ENCODE results near the gene CENPU. TPM values are rescaled to one million over a fixed set of nuclear protein-coding genes. Genes with fewer than 3 reads are reported as not detected.

Gene CENPU
- total and polyA plus RNA-seq, 3 experiments from 2014 or later: 3.5 to 56.9 (median 54.5) TPM

GRCh38 chr4:184762100-184762499 is 28.2 kb upstream of the CENPU start:
- Histone ChIP-seq H3K36me3 (ENCODE audit: insufficient read depth, low read length) (peaks cover 7% of the 10 kb centered on the region), H3K27me3 (ENCODE audit: insufficient read depth, low read length, poor library complexity, severe bottlenecking) (no peaks in the 10 kb centered on the region), H3K4me3 (ENCODE audit: low read length) (no peak overlapping the region), H3K4me1 (ENCODE audit: insufficient read depth, low read length) (peaks cover 10% of the 10 kb centered on the region), H3K9me3 (ENCODE audit: low read length) (no peaks in the 10 kb centered on the region), H3K27ac (ENCODE audit: low read depth, low read length) (no peak overlapping the region)
- Mint-ChIP-seq H3K27me3 (no peaks in the 10 kb centered on the region), H3K27ac (peak overlapping the region; percentile 41 to 94 (median 87)), H3K4me1 (peaks cover 9 to 13% (median 13%) of the 10 kb centered on the region in 3 donors), H3K4me3 (peak overlapping the region in 6 of 7 donors; percentile 63 to 80 (median 78)), H3K36me3 (peaks cover 13 to 51% (median 21%) of the 10 kb centered on the region in 3 donors), H3K9me3 (no peaks in the 10 kb centered on the region)
- CTCF ChIA-PET: no interaction called here
- DNase-seq: peak in 3 of 5 donors; percentile 7 to 68 (median 63)
- POLR2A ChIA-PET: interaction anchor here (0.6 to 1.8 kb wide), 2 partner anchors 287 to 345 kb away, joined by 4 to 5 read pairs; partner anchors contain the start of gene IRF2

GRCh38 chr4:184760681-184761080 is 26.8 kb upstream of the CENPU start:
- Mint-ChIP-seq H3K4me1 (peaks cover 9 to 13% (median 13%) of the 10 kb centered on the region in 3 donors), H3K27me3 (no peaks in the 10 kb centered on the region), H3K36me3 (peaks cover 13 to 51% (median 16%) of the 10 kb centered on the region in 3 donors), H3K4me3 (peak overlapping the region in 1 of 7 donors; percentile 45), H3K27ac (peak overlapping the region in 1 of 8 donors; percentile 50), H3K9me3 (no peaks in the 10 kb centered on the region)
- ChIA-PET CTCF (no interaction called here), POLR2A (no interaction called here)
- Histone ChIP-seq H3K27ac (ENCODE audit: low read depth, low read length) (no peak overlapping the region), H3K36me3 (ENCODE audit: insufficient read depth, low read length) (peaks cover 6% of the 10 kb centered on the region), H3K4me3 (ENCODE audit: low read length) (no peak overlapping the region), H3K9me3 (ENCODE audit: low read length) (no peaks in the 10 kb centered on the region), H3K4me1 (ENCODE audit: insufficient read depth, low read length) (peaks cover 10% of the 10 kb centered on the region), H3K27me3 (ENCODE audit: insufficient read depth, low read length, poor library complexity, severe bottlenecking) (no peaks in the 10 kb centered on the region)
- DNase-seq: no peak

DNA sequence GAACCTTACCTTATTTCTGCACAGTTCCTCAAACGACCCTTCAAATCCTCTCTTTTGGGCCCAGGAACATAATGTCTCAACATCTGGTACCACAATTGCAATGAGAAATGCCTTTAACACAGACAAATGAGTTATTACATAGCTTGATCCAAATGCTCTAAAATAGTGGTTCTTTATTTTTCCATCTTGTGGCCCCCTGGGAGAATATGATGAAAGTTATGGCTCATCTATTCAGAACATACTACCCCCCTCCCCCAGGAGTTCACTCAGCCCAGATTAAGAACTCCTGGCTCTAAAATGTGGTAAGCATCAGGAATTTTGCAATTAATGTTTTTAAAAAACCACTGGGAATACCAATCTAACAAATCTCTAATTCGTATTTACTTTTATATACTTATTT is 23.9 kb upstream of the CENPU start:
- Mint-ChIP-seq H3K4me1 (peaks cover 9 to 13% (median 13%) of the 10 kb centered on the region in 3 donors), H3K27ac (no peak overlapping the region), H3K27me3 (no peaks in the 10 kb centered on the region), H3K9me3 (no peaks in the 10 kb centered on the region), H3K36me3 (peaks cover 13 to 49% (median 18%) of the 10 kb centered on the region in 3 donors), H3K4me3 (no peak overlapping the region)
- ChIA-PET POLR2A (no interaction called here), CTCF (no interaction called here)
- Histone ChIP-seq H3K4me1 (ENCODE audit: insufficient read depth, low read length) (peaks cover 8% of the 10 kb centered on the region), H3K27me3 (ENCODE audit: insufficient read depth, low read length, poor library complexity, severe bottlenecking) (no peaks in the 10 kb centered on the region), H3K27ac (ENCODE audit: low read depth, low read length) (no peak overlapping the region), H3K4me3 (ENCODE audit: low read length) (no peak overlapping the region), H3K36me3 (ENCODE audit: insufficient read depth, low read length) (peaks cover 6% of the 10 kb centered on the region), H3K9me3 (ENCODE audit: low read length) (no peaks in the 10 kb centered on the region)
- no peak for DNase-seq

GRCh38 chr4:184756399-184756798 is 22.5 kb upstream of the CENPU start:
- no peaks in the 10 kb centered on the region for H3K27me3 ChIP-seq (ENCODE audit: insufficient read depth, low read length, poor library complexity, severe bottlenecking)
- no peak for DNase-seq
- peaks cover 6% of the 10 kb centered on the region for H3K36me3 ChIP-seq (ENCODE audit: insufficient read depth, low read length)
- Mint-ChIP-seq H3K27ac (no peak overlapping the region), H3K27me3 (no peaks in the 10 kb centered on the region), H3K4me1 (peaks cover 0 to 1% (median under 1%) of the 10 kb centered on the region in 3 donors), H3K36me3 (peaks cover 13 to 44% (median 18%) of the 10 kb centered on the region in 3 donors), H3K4me3 (no peak overlapping the region), H3K9me3 (no peaks in the 10 kb centered on the region)
- H3K27ac ChIP-seq (ENCODE audit: low read depth, low read length): no peak overlapping the region
- H3K4me3 ChIP-seq (ENCODE audit: low read length): no peak overlapping the region
- no peaks in the 10 kb centered on the region for H3K9me3 ChIP-seq (ENCODE audit: low read length)
- ChIA-PET POLR2A (no interaction called here), CTCF (no interaction called here)
- no peaks in the 10 kb centered on the region for H3K4me1 ChIP-seq (ENCODE audit: insufficient read depth, low read length)

DNA sequence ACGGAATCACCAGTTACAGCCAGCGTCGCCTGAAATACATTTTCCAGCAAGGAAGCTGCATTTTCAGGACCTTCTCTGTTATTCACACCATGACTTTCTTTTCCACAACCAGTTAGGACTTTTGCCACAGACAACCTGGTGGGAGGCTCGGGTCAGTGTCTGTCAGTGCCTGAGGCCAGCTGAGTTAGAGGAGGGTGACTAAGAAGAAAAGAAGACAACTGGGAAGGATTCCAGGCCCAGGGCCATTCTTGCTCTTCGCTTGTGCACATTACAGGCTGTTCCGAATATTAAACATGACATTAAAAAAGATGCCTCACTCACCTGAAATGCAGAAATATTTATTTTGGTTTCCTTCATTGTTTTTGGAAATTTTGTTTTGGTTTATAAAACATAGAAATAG is 21.4 kb upstream of the CENPU start:
- no peaks in the 10 kb centered on the region for H3K9me3 Mint-ChIP-seq
- H3K4me3 Mint-ChIP-seq: no peak overlapping the region
- DNase-seq: no peak
- H3K27ac Mint-ChIP-seq: peak overlapping the region in 2 of 8 donors; percentile 0 to 19
- peaks cover 6% of the 10 kb centered on the region for H3K36me3 ChIP-seq (ENCODE audit: insufficient read depth, low read length)
- no peaks in the 10 kb centered on the region for H3K4me1 Mint-ChIP-seq
- no peaks in the 10 kb centered on the region for H3K27me3 ChIP-seq (ENCODE audit: insufficient read depth, low read length, poor library complexity, severe bottlenecking)
- H3K27me3 Mint-ChIP-seq: no peaks in the 10 kb centered on the region
- CTCF ChIA-PET: no interaction called here
- H3K9me3 ChIP-seq (ENCODE audit: low read length): no peaks in the 10 kb centered on the region
- POLR2A ChIA-PET: no interaction called here
- no peak overlapping the region for H3K4me3 ChIP-seq (ENCODE audit: low read length)
- H3K27ac ChIP-seq (ENCODE audit: low read depth, low read length): no peak overlapping the region
- no peaks in the 10 kb centered on the region for H3K4me1 ChIP-seq (ENCODE audit: insufficient read depth, low read length)
- H3K36me3 Mint-ChIP-seq: peaks cover 11 to 43% (median 15%) of the 10 kb centered on the region in 3 donors

- Mint-ChIP-seq H3K27me3 (no peaks in the 10 kb centered on the region), H3K9me3 (no peaks in the 10 kb centered on the region), H3K36me3 (peaks cover 0 to 28% (median 9%) of the 10 kb centered on the region in 3 donors), H3K4me3 (no peak overlapping the region), H3K27ac (peak overlapping the region in 1 of 8 donors; percentile 38), H3K4me1 (no peaks in the 10 kb centered on the region)
- Histone ChIP-seq H3K9me3 (ENCODE audit: low read length) (no peaks in the 10 kb centered on the region), H3K4me3 (ENCODE audit: low read length) (no peak overlapping the region), H3K27ac (ENCODE audit: low read depth, low read length) (no peak overlapping the region), H3K27me3 (ENCODE audit: insufficient read depth, low read length, poor library complexity, severe bottlenecking) (no peaks in the 10 kb centered on the region), H3K36me3 (ENCODE audit: insufficient read depth, low read length) (peaks cover 6% of the 10 kb centered on the region), H3K4me1 (ENCODE audit: insufficient read depth, low read length) (no peaks in the 10 kb centered on the region)
- no peak for DNase-seq
- CTCF ChIA-PET: no interaction called here
- POLR2A ChIA-PET: no interaction called here
These were observed 18.8 kb upstream of the CENPU start for GRCh38 chr4:184752496-184753275.

- H3K27me3 Mint-ChIP-seq: no peaks in the 10 kb centered on the region
- ChIA-PET CTCF (no interaction called here), POLR2A (no interaction called here)
- H3K9me3 Mint-ChIP-seq: no peaks in the 10 kb centered on the region
- H3K4me1 Mint-ChIP-seq: no peaks in the 10 kb centered on the region
- H3K4me3 ChIP-seq (ENCODE audit: low read length): no peak overlapping the region
- peaks cover under 1% of the 10 kb centered on the region for H3K4me1 ChIP-seq (ENCODE audit: insufficient read depth, low read length)
- no peaks in the 10 kb centered on the region for H3K36me3 ChIP-seq (ENCODE audit: insufficient read depth, low read length)
- H3K27me3 ChIP-seq (ENCODE audit: insufficient read depth, low read length, poor library complexity, severe bottlenecking): no peaks in the 10 kb centered on the region
- H3K27ac Mint-ChIP-seq: no peak overlapping the region
- no peaks in the 10 kb centered on the region for H3K9me3 ChIP-seq (ENCODE audit: low read length)
- no peak overlapping the region for H3K4me3 Mint-ChIP-seq
- peaks cover 0 to 17% (median 9%) of the 10 kb centered on the region in 3 donors for H3K36me3 Mint-ChIP-seq
- DNase-seq: no peak
- H3K27ac ChIP-seq (ENCODE audit: low read depth, low read length): no peak overlapping the region
These were observed 17.7 kb upstream of the CENPU start for GRCh38 chr4:184751585-184751956.

DNA sequence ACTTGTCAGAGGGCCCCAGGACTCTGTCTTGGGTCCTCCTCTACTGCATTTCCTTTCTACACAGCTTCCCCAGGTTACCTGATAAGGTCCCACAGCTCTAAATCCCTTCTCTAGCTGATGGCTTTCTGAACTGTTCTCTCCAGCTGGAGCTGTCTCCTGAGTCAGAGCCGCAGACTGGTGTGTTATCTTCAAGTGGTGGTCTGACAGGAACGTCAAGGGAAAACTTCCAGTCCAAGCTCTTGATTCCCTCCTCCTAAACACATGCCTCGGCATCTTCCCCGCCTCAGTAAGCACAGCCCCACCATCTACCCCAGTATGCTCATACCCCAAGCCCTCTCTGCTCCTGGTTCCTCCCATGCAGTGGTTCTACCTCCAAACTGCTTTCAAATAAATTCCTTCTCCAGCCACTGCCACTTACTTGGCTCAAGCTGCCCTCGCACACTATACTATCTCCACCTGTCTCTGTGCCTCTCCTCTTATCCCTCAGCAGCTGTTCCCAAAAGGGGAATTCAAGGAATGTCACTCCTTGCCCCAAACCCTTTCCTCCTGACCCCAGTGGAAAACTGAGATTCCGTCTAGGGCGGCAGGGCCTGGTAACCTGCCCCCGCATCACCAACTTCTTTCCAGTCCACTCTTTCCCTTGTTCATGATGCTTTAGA is 17.2 kb upstream of the CENPU start:
- H3K27ac ChIP-seq (ENCODE audit: low read depth, low read length): no peak overlapping the region
- POLR2A ChIA-PET: no interaction called here
- H3K36me3 ChIP-seq (ENCODE audit: insufficient read depth, low read length): no peaks in the 10 kb centered on the region
- H3K9me3 Mint-ChIP-seq: no peaks in the 10 kb centered on the region
- H3K4me1 Mint-ChIP-seq: peaks cover under 1 to 1% (median 1%) of the 10 kb centered on the region in 3 donors
- DNase-seq: no peak
- H3K4me3 ChIP-seq (ENCODE audit: low read length): no peak overlapping the region
- H3K9me3 ChIP-seq (ENCODE audit: low read length): no peaks in the 10 kb centered on the region
- H3K4me1 ChIP-seq (ENCODE audit: insufficient read depth, low read length): peaks cover 6% of the 10 kb centered on the region
- H3K27ac Mint-ChIP-seq: peak overlapping the region in 1 of 8 donors; percentile 61
- peaks cover 0 to 12% (median 9%) of the 10 kb centered on the region in 3 donors for H3K36me3 Mint-ChIP-seq
- CTCF ChIA-PET: no interaction called here
- H3K4me3 Mint-ChIP-seq: no peak overlapping the region
- H3K27me3 Mint-ChIP-seq: no peaks in the 10 kb centered on the region
- no peaks in the 10 kb centered on the region for H3K27me3 ChIP-seq (ENCODE audit: insufficient read depth, low read length, poor library complexity, severe bottlenecking)

All from CD8-positive, alpha-beta memory T cell (primary cell).